ENCODE results near the gene ANAPC2. TPM values are rescaled to one million over a fixed set of nuclear protein-coding genes. Genes with fewer than 3 reads are reported as not detected.

ANAPC2 gene
- total RNA-seq, 1 donor from 2014 or later, result 24.4 TPM

GRCh38 chr9:137193771-137194170 is 5.4 kb upstream of the ANAPC2 start:
- no peak for DNase-seq (ENCODE audit: low read depth, low spot score)

DNA sequence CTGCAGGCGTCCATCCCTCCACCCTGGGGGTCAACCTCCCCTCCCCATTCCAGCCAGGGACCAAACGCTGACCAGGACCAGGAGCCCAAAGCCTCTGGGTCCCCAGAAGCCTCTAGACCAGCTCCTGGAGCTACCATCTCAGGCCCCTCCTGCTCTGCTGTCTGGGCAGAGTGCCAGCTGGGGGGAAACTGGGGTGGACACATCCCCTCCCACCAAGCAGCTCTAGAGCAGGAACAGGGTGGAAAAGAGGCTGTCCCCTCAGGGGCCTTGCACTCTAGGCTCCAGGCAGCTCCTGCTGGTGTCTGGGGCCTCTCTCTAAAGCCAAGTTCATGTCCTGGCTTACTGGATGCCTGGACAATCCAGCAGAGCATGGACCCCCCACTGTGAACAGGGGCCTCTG is 4.5 kb upstream of the ANAPC2 start:
- no peak for DNase-seq (ENCODE audit: low read depth, low spot score)

DNA sequence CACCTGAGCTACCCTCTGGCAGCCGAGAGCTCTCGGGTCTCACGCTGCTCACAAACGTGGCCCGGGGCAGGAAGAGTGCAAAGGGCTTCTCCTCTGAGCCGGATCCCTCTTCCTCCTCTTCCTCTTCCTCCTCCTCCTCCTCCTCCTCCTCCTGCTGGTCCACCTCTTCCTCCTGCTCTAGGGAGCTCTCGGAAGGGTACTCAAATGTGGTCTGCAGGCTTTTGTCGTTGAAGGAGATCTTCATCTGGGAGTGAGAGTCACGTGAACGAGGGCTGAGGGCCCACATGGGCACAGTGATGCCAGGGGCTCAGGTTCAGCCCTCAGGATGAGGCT is 4.1 kb upstream of the ANAPC2 start:
- no peak for DNase-seq (ENCODE audit: low read depth, low spot score)

GRCh38 chr9:137191691-137192447 is 3.5 kb upstream of the ANAPC2 start:
- no peak for DNase-seq (ENCODE audit: low read depth, low spot score)

DNA sequence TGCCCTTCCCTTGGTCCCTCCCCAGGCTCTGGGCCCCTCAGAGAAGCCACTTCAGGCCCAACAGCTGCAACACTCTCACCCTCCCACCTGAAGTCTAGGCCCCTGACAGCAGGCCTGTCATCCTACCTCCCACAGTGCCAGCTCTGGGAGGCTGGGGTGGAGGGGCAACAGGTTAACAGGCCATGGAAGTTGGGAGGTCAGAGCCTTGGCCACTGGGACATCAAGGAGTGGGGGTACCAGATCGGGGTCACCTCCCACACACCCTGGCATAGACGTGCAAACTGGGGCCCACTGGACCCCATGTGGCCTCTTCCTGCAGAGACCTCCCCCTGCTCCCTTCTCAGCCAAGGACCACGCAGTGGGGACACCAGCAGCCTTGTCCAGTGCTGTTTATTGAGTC is 2.9 kb upstream of the ANAPC2 start:
- no peak for DNase-seq (ENCODE audit: low read depth, low spot score)

DNA sequence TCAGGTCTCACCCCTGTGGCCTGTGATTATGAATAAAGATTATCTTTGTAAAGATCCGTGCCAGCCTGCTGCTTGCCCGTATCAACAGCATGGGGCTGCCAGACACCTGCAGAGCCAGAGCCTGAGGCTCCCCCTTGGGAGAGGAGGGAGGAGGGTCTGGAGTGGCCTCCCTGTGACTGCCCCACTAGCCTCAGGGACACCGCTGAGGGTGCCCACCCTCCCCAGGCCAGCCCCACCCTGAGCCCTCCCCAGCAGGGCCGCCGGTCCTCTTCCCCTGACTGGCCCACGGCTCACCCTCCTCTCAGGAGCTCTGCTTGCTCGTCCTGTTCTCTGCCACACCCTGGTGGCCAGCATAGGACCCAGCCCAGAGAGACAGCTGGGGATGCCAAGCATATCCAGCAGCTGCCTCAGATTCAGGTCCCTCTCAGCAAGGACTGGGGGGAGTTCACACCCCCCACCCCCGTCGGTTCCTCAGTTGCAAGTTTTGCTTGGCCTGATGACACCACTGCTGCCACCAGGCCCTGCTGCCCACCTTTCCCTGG is 2.0 kb upstream of the ANAPC2 start:
- no peak for DNase-seq (ENCODE audit: low read depth, low spot score)

- no peak for DNase-seq (ENCODE audit: low read depth, low spot score)
Observed at GRCh38 chr9:137189297-137190295, 1.2 kb upstream of the ANAPC2 start.

GRCh38 chr9:137188086-137188489 is 272 bp downstream of the ANAPC2 start:
- no peak for DNase-seq (ENCODE audit: low read depth, low spot score)

- DNase-seq (ENCODE audit: low read depth, low spot score), result no peak
Observed at GRCh38 chr9:137187386-137187785, 974 bp downstream of the ANAPC2 start.

GRCh38 chr9:137186385-137186784 is 2.0 kb downstream of the ANAPC2 start:
- DNase-seq (ENCODE audit: low read depth, low spot score), result no peak

GRCh38 chr9:137185921-137186320 is 2.4 kb downstream of the ANAPC2 start:
- no peak for DNase-seq (ENCODE audit: low read depth, low spot score)

GRCh38 chr9:137184881-137185660 is 3.3 kb downstream of the ANAPC2 start:
- DNase-seq (ENCODE audit: low read depth, low spot score), result no peak

DNA sequence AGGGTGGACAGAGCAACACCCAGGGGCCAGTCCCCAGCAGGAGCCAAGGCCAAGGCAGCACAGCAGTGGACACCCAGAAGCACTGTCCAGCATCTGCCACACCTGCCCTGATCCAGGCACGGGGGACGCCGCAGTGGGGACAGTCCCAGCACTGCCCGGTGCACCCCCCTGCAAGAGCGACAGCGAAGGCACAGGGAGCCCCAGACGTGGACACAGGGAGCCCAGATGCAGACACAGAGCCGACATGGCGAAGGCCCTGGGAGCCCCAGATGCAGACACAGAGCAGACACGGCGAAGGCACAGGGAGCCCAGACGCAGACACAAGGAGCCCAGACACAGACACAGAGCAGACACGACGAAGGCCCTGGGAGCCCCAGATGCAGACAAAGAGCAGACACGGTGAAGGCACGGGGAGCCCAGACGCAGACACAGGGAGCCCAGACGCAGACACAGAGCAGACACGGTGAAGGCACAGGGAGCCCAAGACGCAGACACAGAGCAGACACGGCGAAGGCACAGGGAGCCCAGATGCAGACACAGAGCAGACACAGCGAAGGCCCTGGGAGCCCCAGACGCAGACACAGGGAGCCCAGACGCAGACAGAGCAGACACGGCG is 4.3 kb downstream of the ANAPC2 start:
- DNase-seq (ENCODE audit: low read depth, low spot score), result no peak

GRCh38 chr9:137182836-137183235 is 5.5 kb downstream of the ANAPC2 start:
- no peak for DNase-seq (ENCODE audit: low read depth, low spot score)

DNA sequence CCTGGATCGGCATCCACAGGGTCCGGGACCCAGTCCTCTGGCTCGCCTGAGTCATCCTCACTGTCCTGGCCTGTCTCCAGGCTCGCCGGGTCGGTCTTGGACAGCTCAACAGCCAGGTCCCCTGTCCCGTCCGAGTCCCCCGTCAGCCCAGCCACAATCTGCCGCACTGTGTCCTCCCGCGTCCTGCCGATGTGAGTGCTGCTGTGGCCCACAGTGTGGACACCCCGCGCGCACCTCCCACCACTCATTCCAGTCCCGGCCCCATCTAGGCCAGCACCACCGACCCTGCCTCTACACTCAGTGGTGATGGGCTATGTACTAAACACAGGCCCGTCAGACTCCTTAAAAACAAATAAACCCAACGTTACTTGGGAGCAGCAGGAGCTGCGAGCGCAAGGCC is 6.7 kb downstream of the ANAPC2 start:
- no peak for DNase-seq (ENCODE audit: low read depth, low spot score)

DNA sequence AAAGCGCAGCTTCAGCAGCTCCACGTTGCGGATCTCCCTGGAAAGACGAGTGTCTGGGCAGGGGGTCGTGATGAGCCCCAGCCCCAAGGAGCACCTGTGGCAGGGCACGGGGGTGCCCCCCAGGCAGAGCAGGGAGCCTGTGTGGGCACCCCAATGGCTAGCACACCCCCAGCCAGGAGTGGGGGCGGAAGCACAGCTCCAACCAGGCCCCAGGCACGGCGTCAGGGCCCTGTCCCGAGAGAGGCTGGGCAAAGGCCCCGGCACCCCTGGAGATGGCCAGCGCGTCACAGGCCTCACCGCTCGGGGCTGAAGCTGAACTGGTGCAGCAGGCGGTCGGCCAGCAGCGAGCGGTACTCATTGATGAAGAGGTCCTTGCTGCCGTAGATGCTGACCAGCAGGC is 7.9 kb downstream of the ANAPC2 start:
- DNase-seq (ENCODE audit: low read depth, low spot score), result no peak

- no peak for DNase-seq (ENCODE audit: low read depth, low spot score)
Observed at GRCh38 chr9:137179761-137180160, 8.6 kb downstream of the ANAPC2 start.

GRCh38 chr9:137178939-137179630 is 9.3 kb downstream of the ANAPC2 start:
- DNase-seq (ENCODE audit: low read depth, low spot score), result no peak

- no peak for DNase-seq (ENCODE audit: low read depth, low spot score)
Observed at GRCh38 chr9:137178201-137178938, 10.0 kb downstream of the ANAPC2 start.

Data from pulmonary artery endothelial cell (primary cell).